Stimulated activated CD4-positive, alpha-beta T cell treated with anti-CD3 and anti-CD28 coated beads, Interleukin-15, amount 100 ng/mL, for 48 hours (primary cell): Measurements from ENCODE around the gene NQO2.
A peak's percentile ranks its signal among the peaks of the same experiment; 100 is the strongest.
"Not testable (repeated sequence)": the region's sequence is repeated elsewhere in the genome, so short reads cannot be mapped to it uniquely, and the experiment has no call there.

Source experiments
- DNase-seq, 2 donors: peaks; one replicate each; pipeline ENCODE4 v3.0.0-alpha.2; 2020; ENCODE audit warnings: low read depth in 2 of 2

The NQO2 gene

GRCh38 chr6:2970034-2970685, 29.5 kb upstream of the NQO2 start:
- DNase-seq, result no peak

GRCh38 chr6:2970753-2971419, 28.8 kb upstream of the NQO2 start:
- peak in 1 of 2 donors; percentile 13 for DNase-seq

DNA sequence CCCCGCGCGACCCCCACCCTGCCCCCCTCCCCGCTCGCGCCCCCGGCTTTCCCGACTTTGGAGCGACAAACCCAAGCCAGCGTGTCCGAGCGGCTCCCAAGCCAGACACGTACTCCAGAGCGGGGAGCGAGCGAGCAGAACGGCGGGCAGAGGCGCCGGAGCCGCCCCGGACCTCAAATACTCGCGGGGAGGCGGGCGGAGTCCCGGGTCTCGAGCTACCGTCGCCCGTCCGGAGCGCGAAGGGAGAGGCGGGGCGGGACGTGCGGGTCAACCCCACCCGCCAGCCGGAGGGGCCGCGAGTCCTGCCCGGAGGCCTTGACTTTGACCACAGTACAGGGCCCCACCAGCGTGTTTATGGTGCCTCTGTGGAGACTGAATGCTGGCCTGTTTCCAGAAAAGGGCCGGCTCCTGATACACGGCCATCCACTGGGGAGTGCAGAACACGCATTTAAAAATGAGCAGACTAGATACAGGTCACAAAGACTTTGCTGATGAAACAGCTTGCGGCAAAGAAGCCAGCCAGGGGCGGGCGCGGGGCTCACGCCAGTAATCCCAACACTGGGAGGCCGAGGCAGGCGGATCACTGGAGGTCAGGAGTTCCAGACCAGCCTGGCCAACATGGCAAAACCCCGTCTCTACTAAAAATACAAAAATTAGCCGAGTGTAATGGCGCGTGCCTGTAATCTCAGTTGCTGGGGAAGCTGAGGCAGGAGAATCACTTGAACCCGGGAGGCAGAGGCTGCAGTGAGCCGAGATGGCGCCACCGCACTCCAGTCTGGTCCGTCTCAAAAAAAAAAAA, 28.1 kb upstream of the NQO2 start, which contains the start of gene SERPINB6:
Gene SERPINB6, minus strand, starts transcription at position 148 of the 799 bp plus-strand sequence. CDS start 12,235 bp downstream, outside the sequence.
- no peak for DNase-seq

GRCh38 chr6:2972219-2972487, 27.5 kb upstream of the NQO2 start:
- DNase-seq, result not testable (repeated sequence)

- not testable (repeated sequence) for DNase-seq
Observed at GRCh38 chr6:2972685-2973084, 27.0 kb upstream of the NQO2 start.

DNA sequence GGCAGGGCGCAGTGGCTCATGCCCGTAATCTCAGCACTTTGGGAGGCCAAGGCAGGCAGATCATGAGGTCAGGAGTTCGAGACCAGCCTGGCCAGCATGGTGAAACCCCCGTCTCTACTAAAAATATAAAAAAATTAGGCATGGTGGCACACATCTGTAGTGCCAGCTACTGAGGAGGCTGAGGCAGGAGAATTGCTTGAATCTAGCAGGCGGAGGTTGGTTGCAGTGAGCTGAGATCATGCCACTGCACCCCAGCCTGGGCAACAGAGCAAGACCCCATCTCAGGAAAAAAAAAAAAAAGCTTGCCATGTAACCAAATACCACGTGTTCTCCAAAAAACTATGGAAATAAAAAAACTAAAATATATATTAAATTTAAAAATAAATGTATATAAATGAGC, 26.5 kb upstream of the NQO2 start:
- not testable (repeated sequence) for DNase-seq

GRCh38 chr6:2973676-2974075, 26.0 kb upstream of the NQO2 start:
- DNase-seq, result no peak

GRCh38 chr6:2976060-2976459, 23.6 kb upstream of the NQO2 start:
- DNase-seq, result no peak

GRCh38 chr6:2976571-2977085, 23.1 kb upstream of the NQO2 start:
- no peak for DNase-seq

GRCh38 chr6:2977290-2977689, 22.4 kb upstream of the NQO2 start:
- no peak for DNase-seq

DNA sequence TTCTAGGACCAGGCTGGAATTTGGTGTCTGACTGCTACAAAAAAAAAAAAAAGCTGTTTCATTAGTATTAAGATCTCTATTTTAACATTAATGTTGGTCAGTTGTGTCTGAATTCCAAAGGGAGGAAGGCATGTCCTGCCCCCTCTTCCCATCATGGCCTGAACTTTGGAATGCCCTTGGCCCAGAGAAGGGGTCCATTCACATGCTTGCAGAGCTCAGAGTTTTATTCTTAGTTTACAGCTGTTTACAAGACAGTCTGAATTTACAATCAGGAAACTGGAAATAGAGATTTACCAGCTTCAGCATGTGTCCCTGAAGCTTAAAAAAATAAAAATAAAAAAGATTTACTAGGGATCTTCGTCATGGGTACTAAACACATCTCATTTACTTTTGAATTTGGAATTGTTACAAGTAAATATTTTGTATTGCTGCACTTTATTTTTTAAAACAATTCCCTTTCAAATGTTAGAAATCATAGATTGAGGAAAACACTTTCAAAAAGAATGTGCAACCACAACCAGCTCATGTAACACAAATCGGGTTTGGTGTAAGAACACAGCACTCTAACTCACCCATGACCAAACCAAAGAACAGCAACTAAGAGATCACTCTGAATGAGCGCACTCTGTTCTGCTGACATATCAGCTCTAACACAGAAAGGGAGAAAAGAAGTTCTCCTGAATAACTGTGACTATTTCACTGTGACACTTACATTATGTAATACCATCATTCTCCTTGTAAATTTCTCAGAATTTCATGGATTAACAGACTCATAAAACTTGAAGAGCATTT, 21.7 kb upstream of the NQO2 start:
- no peak for DNase-seq

- no peak for DNase-seq
Observed at GRCh38 chr6:2978923-2979322, 20.8 kb upstream of the NQO2 start.

DNA sequence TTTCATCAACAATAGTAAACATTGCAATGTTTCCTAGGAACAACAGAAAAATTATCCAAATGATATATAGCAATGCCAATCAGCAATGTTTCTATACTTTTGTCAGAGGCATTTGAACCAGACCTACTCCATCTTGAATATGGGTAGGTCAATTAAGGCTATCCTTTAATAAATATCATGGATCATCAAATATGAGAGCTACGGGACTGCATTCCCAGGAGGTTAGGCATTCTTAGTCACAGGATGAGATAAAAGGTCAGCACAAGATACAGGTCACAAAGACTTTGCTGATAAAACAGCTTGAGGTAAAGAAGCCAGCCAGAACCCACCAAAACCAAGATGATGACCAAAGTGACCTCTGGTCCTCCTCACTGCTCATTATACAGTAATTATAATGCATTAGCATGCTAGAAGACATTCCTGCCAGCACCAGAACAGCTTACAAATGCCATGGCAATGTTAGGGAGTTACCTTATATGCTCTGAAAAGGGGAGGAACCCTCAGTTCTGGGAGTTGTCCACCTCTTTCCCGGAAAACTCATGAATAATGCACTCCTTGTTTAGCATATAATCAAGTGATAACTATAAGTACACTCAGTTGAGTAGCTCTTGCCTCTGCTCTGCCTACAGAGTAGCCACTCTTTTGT, 19.8 kb upstream of the NQO2 start:
- DNase-seq, result no peak

DNA sequence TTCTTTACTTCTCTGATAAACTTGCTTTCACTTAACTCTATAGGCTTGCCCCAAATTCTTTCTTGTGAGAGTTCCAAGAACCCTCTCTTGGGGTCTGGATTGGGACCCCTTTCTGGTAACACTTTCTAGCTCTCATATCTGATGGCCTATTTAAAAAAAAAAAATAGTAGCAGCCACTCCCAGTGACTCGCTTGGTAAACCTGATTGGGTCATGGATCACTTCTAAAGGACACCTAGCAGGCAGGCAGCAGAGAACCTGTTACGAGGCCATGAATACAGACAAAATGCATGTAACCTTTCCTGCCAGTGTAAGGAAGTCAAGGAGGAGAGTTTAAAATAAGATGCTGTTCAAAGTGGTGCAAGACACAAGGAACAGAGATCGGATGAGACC, 19.2 kb upstream of the NQO2 start:
- DNase-seq, result no peak

DNA sequence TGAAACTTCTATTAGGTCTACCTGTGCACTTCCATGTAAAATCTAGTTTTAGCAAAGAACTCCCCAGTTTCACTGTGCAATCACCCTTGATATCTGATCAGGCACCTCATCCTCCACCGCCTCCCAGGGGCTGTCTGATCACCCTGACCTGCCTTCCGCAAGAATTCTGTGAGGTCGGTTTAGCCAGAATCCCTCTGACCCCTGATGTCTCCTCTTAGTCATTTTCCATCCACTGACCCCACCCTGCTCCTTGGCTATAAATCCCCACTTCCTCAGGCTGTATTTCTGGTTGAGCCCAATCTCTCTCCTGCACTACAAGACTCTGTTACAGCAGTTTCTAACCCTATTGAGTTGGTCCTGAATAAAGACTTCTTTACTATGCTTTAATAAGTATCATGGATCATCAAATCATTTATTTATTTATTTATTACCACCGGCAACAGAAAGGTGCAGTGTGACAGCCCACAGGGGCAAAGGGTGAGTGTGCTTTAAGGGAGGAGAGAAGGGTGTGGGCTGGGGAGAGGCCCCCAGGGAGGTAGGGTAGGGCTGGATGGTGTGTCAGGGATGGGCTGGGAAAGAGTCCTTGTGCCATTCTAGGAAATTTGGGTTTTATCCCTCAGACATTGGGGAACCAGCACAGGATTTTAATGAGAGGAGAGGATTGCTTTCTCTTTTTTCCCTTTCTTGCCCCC, 17.1 kb upstream of the NQO2 start:
- DNase-seq, result no peak

DNA sequence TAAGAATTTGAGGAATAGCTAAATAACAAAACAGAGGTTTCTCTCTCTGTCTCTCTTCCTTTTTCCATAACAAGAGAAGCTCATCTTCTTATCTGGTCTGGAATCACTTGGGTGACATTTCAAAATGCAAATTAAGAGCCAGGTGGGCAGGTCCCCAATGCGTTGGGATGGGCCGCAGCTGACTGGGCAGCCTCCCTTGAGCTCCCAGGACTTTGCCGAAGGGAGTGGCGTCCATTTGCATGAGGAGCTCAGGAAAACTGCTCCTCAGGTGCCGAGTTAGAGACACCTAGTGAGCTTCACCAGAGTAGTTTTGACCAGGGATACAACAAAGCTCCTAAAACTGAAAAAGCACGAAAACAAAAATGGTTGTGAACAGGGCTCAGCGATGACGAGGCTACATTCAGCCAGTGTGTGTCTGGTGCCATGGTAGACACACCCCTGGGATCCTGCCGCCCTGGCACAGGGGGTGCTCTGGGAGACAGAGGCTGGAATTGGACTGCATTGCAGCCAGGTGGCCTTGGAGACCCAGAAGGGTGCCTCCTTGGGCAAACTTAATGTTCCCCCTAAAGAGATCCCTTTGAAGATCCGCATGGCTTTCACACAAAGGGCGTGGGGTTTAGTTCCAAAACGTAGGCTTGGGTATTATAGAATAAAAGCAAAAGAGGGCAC, 14.8 kb upstream of the NQO2 start:
- DNase-seq, result no peak

- DNase-seq, result no peak
Observed at GRCh38 chr6:2986722-2987221, 12.9 kb upstream of the NQO2 start.

GRCh38 chr6:2988094-2988425, 11.6 kb upstream of the NQO2 start:
- DNase-seq, result no peak

- peak; percentile 70 to 75 for DNase-seq
Observed at GRCh38 chr6:2988426-2989331, 11.0 kb upstream of the NQO2 start.
